ENCODE results near the gene ZNF652. TPM values are rescaled to one million over a fixed set of nuclear protein-coding genes. Genes with fewer than 3 reads are reported as not detected.
"Not testable (repeated sequence)": the region's sequence is repeated elsewhere in the genome, so short reads cannot be mapped to it uniquely, and the experiment has no call there.

The ZNF652 gene
- total RNA-seq, 1 experiment from 2014 or later, result 42.8 TPM

GRCh38 chr17:49365667-49366066, 3.6 kb upstream of the ZNF652 start:
- TF ChIP-seq CTCF (IDR thresholded peaks at IDR 0.05; ENCODE audit: unreplicated experiment), result no peak
- Mint-ChIP-seq H3K27me3 (ENCODE audit: unreplicated experiment) (no peaks in the 10 kb centered on the region), H3K9me3 (ENCODE audit: low read depth, unreplicated experiment) (no peaks in the 10 kb centered on the region), H3K36me3 (ENCODE audit: insufficient read depth, unreplicated experiment) (peaks cover 16% of the 10 kb centered on the region), H3K4me3 (ENCODE audit: low read depth, unreplicated experiment) (no peak overlapping the region), H3K27ac (ENCODE audit: unreplicated experiment) (no peak overlapping the region), H3K4me1 (ENCODE audit: low read depth, unreplicated experiment) (peaks cover 17% of the 10 kb centered on the region)
- intact Hi-C loops (cut with micrococcal nuclease; ENCODE audit: unreplicated experiment), result no loop called here
- CTCF ChIA-PET, result interaction anchor here (0.5 to 0.8 kb wide), 3 partner anchors 17 to 29 kb away, joined by 3 to 6 read pairs (median 5); no protein-coding TSS in a partner anchor
- DNase-seq, result peak; percentile 31
- no TSS peak for BruUV-seq (replicated peaks)

- H3K9me3 Mint-ChIP-seq (ENCODE audit: low read depth, unreplicated experiment); H3K27me3 Mint-ChIP-seq (ENCODE audit: unreplicated experiment); intact Hi-C loops (cut with micrococcal nuclease; ENCODE audit: unreplicated experiment); H3K27ac Mint-ChIP-seq (ENCODE audit: unreplicated experiment); DNase-seq; H3K4me3 Mint-ChIP-seq (ENCODE audit: low read depth, unreplicated experiment); BruUV-seq (replicated peaks): not testable (repeated sequence)
- Mint-ChIP-seq H3K36me3 (ENCODE audit: insufficient read depth, unreplicated experiment) (peaks cover 21% of the 10 kb centered on the region), H3K4me1 (ENCODE audit: low read depth, unreplicated experiment) (peaks cover 23% of the 10 kb centered on the region)
- CTCF ChIA-PET, result interaction anchor here (0.6 to 0.9 kb wide), 4 partner anchors 18 to 611 kb away, joined by 4 to 13 read pairs (median 6); no protein-coding TSS in a partner anchor
Observed at GRCh38 chr17:49365126-49365525, 3.1 kb upstream of the ZNF652 start.

GRCh38 chr17:49364119-49364518, 2.1 kb upstream of the ZNF652 start:
- no peak for DNase-seq
- TF ChIP-seq CTCF (IDR thresholded peaks at IDR 0.05; ENCODE audit: unreplicated experiment), result no peak
- BruUV-seq (replicated peaks), result no TSS peak
- CTCF ChIA-PET, result no interaction called here
- no peak overlapping the region for H3K27ac Mint-ChIP-seq (ENCODE audit: unreplicated experiment)
- H3K9me3 Mint-ChIP-seq (ENCODE audit: low read depth, unreplicated experiment), result no peaks in the 10 kb centered on the region
- intact Hi-C loops (cut with micrococcal nuclease; ENCODE audit: unreplicated experiment), result no loop called here
- H3K4me3 Mint-ChIP-seq (ENCODE audit: low read depth, unreplicated experiment), result no peak overlapping the region
- peaks cover 22% of the 10 kb centered on the region for H3K36me3 Mint-ChIP-seq (ENCODE audit: insufficient read depth, unreplicated experiment)
- peaks cover 27% of the 10 kb centered on the region for H3K4me1 Mint-ChIP-seq (ENCODE audit: low read depth, unreplicated experiment)
- no peaks in the 10 kb centered on the region for H3K27me3 Mint-ChIP-seq (ENCODE audit: unreplicated experiment)

DNA sequence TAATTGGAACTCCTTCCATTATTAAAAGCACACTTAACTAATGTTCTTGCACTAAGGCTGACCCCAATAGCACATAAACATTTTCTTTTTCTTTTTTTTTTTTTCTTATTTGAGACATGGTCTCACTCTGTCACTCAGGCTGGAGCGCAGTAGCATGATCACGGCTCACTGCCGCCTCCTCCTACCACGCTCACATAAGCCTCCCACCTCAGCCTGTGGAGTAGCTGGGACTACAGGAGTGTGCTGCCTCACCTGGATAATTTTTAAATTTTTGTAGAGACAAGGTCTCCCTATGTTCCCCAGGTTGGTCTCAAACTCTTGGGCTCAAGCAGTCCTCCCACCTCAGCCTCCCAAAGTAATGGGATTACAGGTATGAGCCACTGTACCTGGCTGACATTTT, 1.2 kb upstream of the ZNF652 start:
- H3K27me3 Mint-ChIP-seq (ENCODE audit: unreplicated experiment), result no peaks in the 10 kb centered on the region
- H3K4me1 Mint-ChIP-seq (ENCODE audit: low read depth, unreplicated experiment), result peaks cover 36% of the 10 kb centered on the region
- H3K27ac Mint-ChIP-seq (ENCODE audit: unreplicated experiment), result no peak overlapping the region
- H3K36me3 Mint-ChIP-seq (ENCODE audit: insufficient read depth, unreplicated experiment), result peaks cover 22% of the 10 kb centered on the region
- H3K9me3 Mint-ChIP-seq (ENCODE audit: low read depth, unreplicated experiment), result no peaks in the 10 kb centered on the region
- no peak for DNase-seq
- no TSS peak for BruUV-seq (replicated peaks)
- TF ChIP-seq CTCF (IDR thresholded peaks at IDR 0.05; ENCODE audit: unreplicated experiment), result no peak
- H3K4me3 Mint-ChIP-seq (ENCODE audit: low read depth, unreplicated experiment), result peak overlapping the region; percentile 74
- CTCF ChIA-PET, result interaction anchor here (1.0 to 1.1 kb wide), 2 partner anchors 43 to 103 kb away, joined by 3 to 7 read pairs; no protein-coding TSS in a partner anchor
- intact Hi-C loops (cut with micrococcal nuclease; ENCODE audit: unreplicated experiment), result loop anchor here (2.0 kb wide), 1 partner anchor 32 kb away; no protein-coding TSS in a partner anchor

DNA sequence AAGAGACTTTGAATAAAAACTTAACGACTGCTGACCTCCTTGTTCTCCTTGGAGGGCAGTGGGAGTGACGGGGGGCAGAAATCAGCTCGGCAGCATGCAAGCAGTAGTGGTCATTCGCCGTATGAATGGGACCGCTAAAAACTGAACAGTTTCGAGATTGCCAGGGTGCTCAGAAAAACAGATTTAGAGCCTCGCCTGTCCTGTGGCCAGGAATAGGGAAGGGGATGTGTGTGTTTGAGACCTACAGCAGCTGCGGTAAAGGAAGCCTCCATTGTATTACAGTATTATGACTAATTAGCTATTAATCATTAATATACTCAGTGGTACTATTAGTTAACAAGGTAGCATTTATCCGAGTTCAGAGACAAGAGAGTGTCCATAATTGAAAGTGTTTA, 670 bp upstream of the ZNF652 start:
- BruUV-seq (replicated peaks), result TSS peak; percentile 34
- H3K27ac Mint-ChIP-seq (ENCODE audit: unreplicated experiment), result peak overlapping the region; percentile 57
- H3K36me3 Mint-ChIP-seq (ENCODE audit: insufficient read depth, unreplicated experiment), result peaks cover 22% of the 10 kb centered on the region
- no peaks in the 10 kb centered on the region for H3K27me3 Mint-ChIP-seq (ENCODE audit: unreplicated experiment)
- H3K4me1 Mint-ChIP-seq (ENCODE audit: low read depth, unreplicated experiment), result peaks cover 36% of the 10 kb centered on the region
- DNase-seq, result no peak
- CTCF ChIA-PET, result interaction anchor here (0.5 to 1.3 kb wide), 11 partner anchors 8 to 1991 kb away, joined by 3 to 7 read pairs (median 3); no protein-coding TSS in a partner anchor
- H3K9me3 Mint-ChIP-seq (ENCODE audit: low read depth, unreplicated experiment), result no peaks in the 10 kb centered on the region
- no peak for TF ChIP-seq CTCF (IDR thresholded peaks at IDR 0.05; ENCODE audit: unreplicated experiment)
- intact Hi-C loops (cut with micrococcal nuclease; ENCODE audit: unreplicated experiment), result loop anchor here (2.0 kb wide), 1 partner anchor 32 kb away; no protein-coding TSS in a partner anchor
- H3K4me3 Mint-ChIP-seq (ENCODE audit: low read depth, unreplicated experiment), result peak overlapping the region; percentile 74

Measured in Calu3 (cell line).